ENCODE data around the gene SLC7A4.
"Not testable (repeated sequence)": the region's sequence is repeated elsewhere in the genome, so short reads cannot be mapped to it uniquely, and the experiment has no call there.

- TF ChIP-seq CTCF, POLR2A (IDR thresholded peaks at IDR 0.05): not testable (repeated sequence)
These were observed 28.0 kb upstream of the SLC7A4 start for GRCh38 chr22:21060363-21060762.

All from thyroid gland (tissue), 4 donors.